GM18909 (cell line): ENCODE data around the gene ETV7.
"Not testable (repeated sequence)": the region's sequence is repeated elsewhere in the genome, so short reads cannot be mapped to it uniquely, and the experiment has no call there.

ENCODE experiments used
- ATAC-seq: cut with Tn5 transposase; IDR thresholded peaks from one replicate; pipeline ENCODE4 v1.9.1; 2021; ENCODE audit warnings: mild to moderate bottlenecking; ENCODE audit not compliant: unreplicated experiment, poor library complexity

Gene ETV7

GRCh38 chr6:36387440-36388303, at the start of gene ETV7:
Gene ETV7 (minus strand): TSS chr6:36387669. CDS start chr6:36387541, 128 bp downstream.
- ATAC-seq = no peak

DNA sequence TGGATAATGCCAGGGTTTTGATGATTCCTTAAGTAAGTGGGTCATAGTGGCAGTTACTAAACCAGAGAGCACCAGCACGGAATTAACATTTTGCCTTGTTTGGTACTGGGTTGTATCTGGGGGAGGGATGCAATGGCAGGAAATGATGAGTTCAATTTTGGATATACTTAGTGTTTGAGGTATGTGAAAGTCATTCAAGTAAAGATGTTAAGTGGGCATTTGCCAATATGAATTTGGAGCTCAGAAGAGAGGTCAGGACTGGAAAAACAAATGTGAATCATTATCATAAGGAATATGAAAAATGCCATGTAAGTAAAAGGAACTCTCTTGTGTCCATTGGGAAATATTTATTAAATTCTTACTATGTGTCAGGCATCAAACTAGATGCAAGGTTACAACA, 49.0 kb upstream of the ETV7 start:
- no peak for ATAC-seq

- ATAC-seq = no peak
Measured at GRCh38 chr6:36432151-36432671, 44.7 kb upstream of the ETV7 start.

- ATAC-seq = no peak
Measured at GRCh38 chr6:36431197-36431596, 43.7 kb upstream of the ETV7 start.

- no peak for ATAC-seq
Measured at GRCh38 chr6:36430351-36430750, 42.9 kb upstream of the ETV7 start.

- ATAC-seq = no peak
Measured at GRCh38 chr6:36428911-36429310, 41.4 kb upstream of the ETV7 start.

GRCh38 chr6:36426622-36427021, 39.2 kb upstream of the ETV7 start:
- no peak for ATAC-seq

GRCh38 chr6:36423101-36423824, 35.8 kb upstream of the ETV7 start:
- ATAC-seq = peak; percentile 92

- ATAC-seq = no peak
Measured at GRCh38 chr6:36422714-36423100, 35.2 kb upstream of the ETV7 start.

DNA sequence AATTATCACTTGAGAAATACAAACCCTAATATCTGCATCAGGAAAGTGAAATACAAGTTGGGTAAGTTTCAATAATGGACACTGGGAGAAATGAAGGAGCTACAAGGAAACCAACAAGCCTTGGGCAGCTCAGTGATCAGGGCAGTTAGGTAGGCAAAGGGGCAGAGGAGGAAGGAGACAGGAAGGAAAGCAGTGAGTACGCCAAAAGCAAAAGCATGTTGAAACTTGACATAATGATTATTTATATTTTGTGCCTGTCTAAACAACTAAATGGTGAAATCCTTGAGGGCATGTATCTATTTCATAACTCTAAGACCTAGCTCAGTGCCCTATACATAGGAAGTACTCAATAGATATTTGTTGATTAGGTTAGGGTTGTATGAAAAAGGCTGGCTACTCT, 31.8 kb upstream of the ETV7 start:
- no peak for ATAC-seq

DNA sequence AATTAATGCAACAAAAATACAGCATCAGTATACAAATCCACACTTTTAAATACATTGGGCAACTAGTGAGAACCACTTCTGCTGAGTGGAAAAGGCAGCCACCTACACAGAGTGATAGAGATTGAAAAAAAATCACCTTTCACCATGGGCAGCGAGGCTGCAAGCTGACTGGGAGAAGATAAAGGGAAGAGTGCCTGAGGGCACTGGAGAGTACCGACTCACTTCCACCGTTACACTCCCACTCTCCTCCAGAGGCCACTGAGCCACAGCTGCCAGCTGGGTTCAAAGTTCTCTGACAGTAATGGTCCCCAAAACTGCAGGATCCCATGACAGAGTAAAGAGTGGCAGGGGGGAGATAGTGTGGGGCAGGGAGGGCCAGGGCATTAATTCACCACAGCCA, 31.1 kb upstream of the ETV7 start:
- no peak for ATAC-seq

DNA sequence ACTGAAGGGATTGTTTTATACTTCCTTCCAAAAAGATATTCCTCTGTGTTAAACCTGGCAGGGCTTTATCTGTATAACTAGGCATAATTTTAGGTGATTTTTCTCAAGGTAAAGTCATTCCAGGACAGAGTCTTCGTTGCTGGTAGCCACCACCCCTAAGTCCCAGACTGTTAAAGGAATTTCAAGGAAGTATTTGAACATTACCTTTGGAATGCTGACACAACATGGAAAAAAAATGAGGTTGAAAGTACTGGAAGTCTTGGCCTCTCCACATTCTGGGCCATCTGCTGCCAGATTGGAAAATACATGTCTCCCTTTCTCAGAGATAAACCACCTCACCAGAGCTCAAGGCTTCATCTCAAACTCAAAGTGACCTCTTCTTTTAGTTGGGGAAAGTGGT, 27.0 kb upstream of the ETV7 start:
- no peak for ATAC-seq

- ATAC-seq = no peak
Measured at GRCh38 chr6:36413489-36414480, 26.3 kb upstream of the ETV7 start.

GRCh38 chr6:36409718-36410117, 22.2 kb upstream of the ETV7 start:
- ATAC-seq = not testable (repeated sequence)

DNA sequence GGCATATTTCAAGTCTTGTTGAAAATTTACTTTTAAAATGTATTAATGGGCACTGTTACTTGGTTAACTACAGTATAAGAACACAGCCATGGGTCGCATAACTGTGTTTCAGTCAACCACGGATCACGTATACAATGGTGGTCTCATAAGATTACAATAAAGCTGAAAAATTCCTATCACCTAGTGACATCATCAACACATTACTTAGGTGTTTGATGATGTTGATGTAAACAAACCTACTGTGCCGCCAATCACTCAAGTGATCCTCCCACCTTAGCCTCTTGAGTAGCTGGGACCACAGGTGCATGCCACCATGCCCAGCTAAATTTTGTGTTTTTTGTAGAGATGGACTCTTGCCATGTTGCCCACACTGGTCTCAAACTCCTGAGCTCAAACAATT, 16.7 kb upstream of the ETV7 start:
- no peak for ATAC-seq

GRCh38 chr6:36402481-36402880, 15.0 kb upstream of the ETV7 start:
- no peak for ATAC-seq

GRCh38 chr6:36399970-36400369, 12.5 kb upstream of the ETV7 start:
- no peak for ATAC-seq

DNA sequence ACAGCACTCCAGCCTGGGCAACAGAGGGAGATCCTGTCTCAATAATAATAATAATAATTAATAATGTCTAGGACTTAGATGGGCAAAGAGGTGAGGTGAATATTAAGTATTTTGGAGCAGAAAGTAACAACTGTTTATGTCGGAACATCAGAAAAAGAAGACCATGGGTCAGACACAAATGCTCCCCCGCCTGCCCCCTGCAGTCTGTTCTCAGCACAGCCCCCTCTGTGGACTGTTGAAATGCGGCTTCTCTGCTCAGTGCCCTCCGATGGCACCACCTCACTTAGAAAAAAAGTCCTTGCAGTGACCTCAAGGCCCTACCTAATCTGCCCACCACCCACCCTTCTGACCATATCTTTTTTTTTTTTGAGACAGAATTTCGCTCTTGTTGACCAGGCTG, 5.2 kb upstream of the ETV7 start:
- ATAC-seq = no peak

- ATAC-seq = no peak
Measured at GRCh38 chr6:36389353-36389752, 1.9 kb upstream of the ETV7 start.
